Esophagus squamous epithelium (tissue), 5 donors: ENCODE data around the gene SLC26A2. TPM values are rescaled to one million over a fixed set of nuclear protein-coding genes. Genes with fewer than 3 reads are reported as not detected.

ENCODE experiments used
- DNase-seq: peaks from one replicate; lab custom pipeline; 2025; lab: John Stamatoyannopoulos, UW
- H3K27ac ChIP-seq, 4 donors: fragments of 200-600 bp; sonication (generic); one replicate each; pipeline ENCODE4 v1.5.1; 2016 to 2019; ENCODE audit warnings: mild to moderate bottlenecking in 1 of 4
- H3K27me3 ChIP-seq, 4 donors: fragments of 200-600 bp; sonication (generic); 1 replicate in 3 of 4; 2 replicates in 1 of 4; pipeline versions ENCODE4 v1.5.1 to v1.6.0; 2017 to 2021; ENCODE audit warnings: antibody characterized with exemption in 1 of 4
- H3K36me3 ChIP-seq, 3 donors: fragments of 200-600 bp; sonication (generic); one replicate each; pipeline ENCODE4 v1.5.1; 2016 to 2019
- H3K4me1 ChIP-seq, 3 donors: fragments of 200-600 bp; sonication (generic); one replicate each; pipeline ENCODE4 v1.5.1; 2017 to 2019
- H3K4me3 ChIP-seq, 4 donors: fragments of 200-600 bp; sonication (generic); 1 replicate in 3 of 4; 2 replicates in 1 of 4; pipeline ENCODE4 v1.5.1; 2016 to 2019; ENCODE audit warnings: mild to moderate bottlenecking in 2 of 4, moderate library complexity in 1 of 4
- H3K9me3 ChIP-seq, 3 donors: fragments of 200-600 bp; sonication (generic); one replicate each; pipeline ENCODE4 v1.5.1; 2016 to 2019
- POLR2A ChIP-seq, 4 donors: fragments of 450-650 bp; IDR thresholded peaks; one replicate each; pipeline ENCODE4 v1.6.1; 2017; ENCODE audit warnings: antibody characterized with exemption in 4 of 4, mild to moderate bottlenecking in 4 of 4, moderate library complexity in 3 of 4
- WGBS, 2 donors: methylation state at CpG; one replicate each; pipeline ENCODE4 v1.1.5; 2018; 5-methylcytosine and 5-hydroxymethylcytosine counted together
- intact Hi-C: fragments of 100-400 bp; cut with DNase I; formaldehyde crosslinking; loops from one replicate; pipeline ENCODE4 v1.15.0; 2022
- total RNA-seq, 4 donors: library from RNA; depleted of rRNA; stranded (reverse); fragments of >200 nt; gene quantifications; one replicate each; pipeline ENCODE4 v1.1.0, GENCODE V29; 2016
- TF ChIP-seq, protein P1 (sequence below), 6 experiments: fragments of 450-650 bp in 4 of 6; fragments of 200-600 bp in 2 of 6; sonication (generic) in 2 of 6; IDR thresholded peaks; one replicate each; pipeline ENCODE4 v1.5.1; 2016 to 2019; ENCODE audit warnings: antibody characterized with exemption in 6 of 6, mild to moderate bottlenecking in 4 of 6, moderate library complexity in 4 of 6
- donor health status: DM: yes; HTN: yes; CAD: no.

The SLC26A2 gene
- total RNA-seq, 4 donors from 2014 or later: 6.3 to 46.3 (median 29.6) TPM

DNA sequence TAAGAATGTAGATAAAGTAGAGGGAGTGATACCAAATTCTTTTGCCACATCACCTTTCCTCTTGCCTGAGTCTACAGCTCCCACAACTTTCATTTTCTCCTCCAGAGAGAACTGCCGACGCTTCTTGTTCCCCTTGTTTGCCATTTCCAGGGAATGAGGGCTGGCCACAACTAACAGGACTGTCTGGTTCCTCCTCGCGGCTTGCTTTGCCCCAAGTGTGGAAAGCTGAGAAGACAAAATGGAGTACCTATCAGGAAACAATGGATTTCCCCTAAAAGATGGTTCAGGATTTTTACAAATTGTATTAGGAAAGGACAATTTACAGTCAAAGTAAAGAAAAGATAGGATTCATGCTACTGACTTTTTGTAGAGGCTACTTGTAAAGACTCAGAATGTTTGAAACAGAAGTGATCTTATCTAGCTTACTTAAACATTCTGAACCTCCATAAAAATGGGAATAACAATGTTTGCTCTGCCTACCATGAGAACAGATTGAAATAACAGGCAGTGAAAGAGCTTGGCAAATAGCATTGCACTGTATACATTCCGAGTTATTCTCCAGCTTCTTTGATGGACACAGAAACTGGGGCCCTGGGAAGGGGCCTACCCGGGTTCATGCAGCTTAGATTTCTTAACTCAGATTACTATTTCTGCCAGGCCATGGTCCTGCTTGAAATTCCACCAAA lies 35.8 kb downstream of the SLC26A2 start:
- peaks cover 0 to 24% (median 5%) of the 10 kb centered on the region in 3 donors for H3K36me3 ChIP-seq
- TF ChIP-seq, protein P1, sequence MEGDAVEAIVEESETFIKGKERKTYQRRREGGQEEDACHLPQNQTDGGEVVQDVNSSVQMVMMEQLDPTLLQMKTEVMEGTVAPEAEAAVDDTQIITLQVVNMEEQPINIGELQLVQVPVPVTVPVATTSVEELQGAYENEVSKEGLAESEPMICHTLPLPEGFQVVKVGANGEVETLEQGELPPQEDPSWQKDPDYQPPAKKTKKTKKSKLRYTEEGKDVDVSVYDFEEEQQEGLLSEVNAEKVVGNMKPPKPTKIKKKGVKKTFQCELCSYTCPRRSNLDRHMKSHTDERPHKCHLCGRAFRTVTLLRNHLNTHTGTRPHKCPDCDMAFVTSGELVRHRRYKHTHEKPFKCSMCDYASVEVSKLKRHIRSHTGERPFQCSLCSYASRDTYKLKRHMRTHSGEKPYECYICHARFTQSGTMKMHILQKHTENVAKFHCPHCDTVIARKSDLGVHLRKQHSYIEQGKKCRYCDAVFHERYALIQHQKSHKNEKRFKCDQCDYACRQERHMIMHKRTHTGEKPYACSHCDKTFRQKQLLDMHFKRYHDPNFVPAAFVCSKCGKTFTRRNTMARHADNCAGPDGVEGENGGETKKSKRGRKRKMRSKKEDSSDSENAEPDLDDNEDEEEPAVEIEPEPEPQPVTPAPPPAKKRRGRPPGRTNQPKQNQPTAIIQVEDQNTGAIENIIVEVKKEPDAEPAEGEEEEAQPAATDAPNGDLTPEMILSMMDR (IDR thresholded peaks at IDR 0.05): no peak
- TF ChIP-seq POLR2A (IDR thresholded peaks at IDR 0.05): no peak
- intact Hi-C loops: no loop called here
- H3K27ac ChIP-seq: no peak overlapping the region
- no peaks in the 10 kb centered on the region for H3K9me3 ChIP-seq
- 87 to 88% methylated on average over 6 of the region's 6 CpGs for WGBS, 2 donors
- H3K4me1 ChIP-seq: peaks cover 6 to 22% (median 10%) of the 10 kb centered on the region in 3 donors
- H3K4me3 ChIP-seq: no peak overlapping the region
- no peaks in the 10 kb centered on the region for H3K27me3 ChIP-seq
- DNase-seq: no peak

DNA sequence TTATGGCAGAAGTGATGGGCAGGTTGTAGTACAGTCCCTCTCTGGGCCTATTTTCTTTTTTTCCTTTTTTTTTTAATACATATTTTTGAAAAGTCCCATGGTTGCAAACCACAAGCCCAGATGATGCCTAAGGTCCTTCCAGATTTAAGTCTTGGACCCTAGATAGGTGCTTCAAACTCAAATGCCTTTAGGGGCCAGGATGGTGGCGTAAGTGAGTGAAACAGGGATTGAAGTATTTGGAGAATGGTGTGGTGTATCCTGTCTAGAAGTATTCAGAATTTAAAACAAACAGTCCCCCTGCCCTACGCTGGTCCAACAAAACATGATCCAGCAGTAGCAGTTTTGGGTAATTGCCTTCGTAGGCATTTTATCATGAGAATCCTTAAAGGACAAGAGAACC lies 37.7 kb downstream of the SLC26A2 start:
- H3K9me3 ChIP-seq: no peaks in the 10 kb centered on the region
- intact Hi-C loops: no loop called here
- peaks cover 18 to 41% (median 25%) of the 10 kb centered on the region in 3 donors for H3K4me1 ChIP-seq
- peaks cover 0 to 24% (median 5%) of the 10 kb centered on the region in 3 donors for H3K36me3 ChIP-seq
- no peaks in the 10 kb centered on the region for H3K27me3 ChIP-seq
- 92 to 94% methylated on average over 3 of the region's 3 CpGs for WGBS, 2 donors
- H3K4me3 ChIP-seq: no peak overlapping the region
- TF ChIP-seq POLR2A (IDR thresholded peaks at IDR 0.05): no peak
- TF ChIP-seq, protein P1 (IDR thresholded peaks at IDR 0.05): no peak
- no peak for DNase-seq
- H3K27ac ChIP-seq: no peak overlapping the region

DNA sequence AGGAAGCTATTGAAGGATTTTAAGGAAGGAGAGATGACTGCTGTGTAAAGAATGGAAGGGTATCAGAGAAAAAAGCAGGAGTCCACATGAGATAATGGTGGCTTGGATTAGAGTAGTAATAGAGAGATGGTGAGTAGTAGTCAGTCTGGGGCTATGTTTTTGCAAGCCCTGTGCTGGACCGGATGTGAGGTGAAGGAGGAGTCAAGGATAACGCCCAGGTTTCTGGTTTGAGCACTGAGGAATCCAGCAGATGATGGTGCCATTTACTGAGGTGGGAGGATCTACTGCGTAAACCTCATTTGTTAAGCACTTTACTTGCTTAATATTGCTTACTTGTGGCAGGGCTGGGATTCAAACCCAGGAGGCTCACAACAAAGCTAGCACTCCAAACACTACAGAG lies 38.8 kb downstream of the SLC26A2 start:
- H3K36me3 ChIP-seq: peaks cover 0 to 23% (median 5%) of the 10 kb centered on the region in 3 donors
- WGBS, 2 donors: 40 to 70% methylated on average over 3 of the region's 3 CpGs
- intact Hi-C loops: no loop called here
- no peaks in the 10 kb centered on the region for H3K27me3 ChIP-seq
- peaks cover 18 to 52% (median 25%) of the 10 kb centered on the region in 3 donors for H3K4me1 ChIP-seq
- H3K9me3 ChIP-seq: no peaks in the 10 kb centered on the region
- DNase-seq: no peak
- H3K4me3 ChIP-seq: peak overlapping the region in 3 of 4 donors; percentile 68 to 93 (median 86)
- peak overlapping the region; percentile 90 to 97 (median 95) for H3K27ac ChIP-seq
- no peak for TF ChIP-seq POLR2A (IDR thresholded peaks at IDR 0.05)
- TF ChIP-seq, protein P1 (IDR thresholded peaks at IDR 0.05): no peak

DNA sequence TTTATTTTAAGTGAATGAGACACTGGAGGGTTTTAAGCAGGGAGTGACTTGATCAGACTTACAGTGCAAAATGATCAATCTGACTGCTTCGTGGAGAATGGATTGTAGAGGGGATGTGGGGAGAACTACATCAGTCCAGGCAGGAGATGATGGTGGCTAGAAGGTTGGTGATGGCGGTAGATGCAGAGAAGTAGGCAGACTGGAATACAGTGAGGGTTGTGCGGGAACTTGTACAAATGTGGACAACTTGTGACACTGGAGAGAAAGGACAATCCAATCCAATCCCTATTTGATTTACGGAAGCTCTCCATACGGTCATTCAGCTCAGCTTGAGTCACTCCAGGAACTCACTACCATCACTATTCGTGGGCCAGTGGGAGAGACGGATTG lies 39.3 kb downstream of the SLC26A2 start:
- Histone ChIP-seq H3K36me3 (peaks cover 0 to 23% (median 5%) of the 10 kb centered on the region in 3 donors), H3K4me3 (peak overlapping the region; percentile 68 to 93 (median 88)), H3K9me3 (no peaks in the 10 kb centered on the region), H3K27ac (peak overlapping the region; percentile 90 to 97 (median 95)), H3K27me3 (no peaks in the 10 kb centered on the region), H3K4me1 (peaks cover 18 to 56% (median 25%) of the 10 kb centered on the region in 3 donors)
- 22 to 26% methylated on average over 5 to 7 of the region's 7 CpGs for WGBS, 2 donors
- intact Hi-C loops: no loop called here
- no peak for DNase-seq
- no peak for TF ChIP-seq POLR2A (IDR thresholded peaks at IDR 0.05)
- TF ChIP-seq, protein P1 (IDR thresholded peaks at IDR 0.05): no peak

DNA sequence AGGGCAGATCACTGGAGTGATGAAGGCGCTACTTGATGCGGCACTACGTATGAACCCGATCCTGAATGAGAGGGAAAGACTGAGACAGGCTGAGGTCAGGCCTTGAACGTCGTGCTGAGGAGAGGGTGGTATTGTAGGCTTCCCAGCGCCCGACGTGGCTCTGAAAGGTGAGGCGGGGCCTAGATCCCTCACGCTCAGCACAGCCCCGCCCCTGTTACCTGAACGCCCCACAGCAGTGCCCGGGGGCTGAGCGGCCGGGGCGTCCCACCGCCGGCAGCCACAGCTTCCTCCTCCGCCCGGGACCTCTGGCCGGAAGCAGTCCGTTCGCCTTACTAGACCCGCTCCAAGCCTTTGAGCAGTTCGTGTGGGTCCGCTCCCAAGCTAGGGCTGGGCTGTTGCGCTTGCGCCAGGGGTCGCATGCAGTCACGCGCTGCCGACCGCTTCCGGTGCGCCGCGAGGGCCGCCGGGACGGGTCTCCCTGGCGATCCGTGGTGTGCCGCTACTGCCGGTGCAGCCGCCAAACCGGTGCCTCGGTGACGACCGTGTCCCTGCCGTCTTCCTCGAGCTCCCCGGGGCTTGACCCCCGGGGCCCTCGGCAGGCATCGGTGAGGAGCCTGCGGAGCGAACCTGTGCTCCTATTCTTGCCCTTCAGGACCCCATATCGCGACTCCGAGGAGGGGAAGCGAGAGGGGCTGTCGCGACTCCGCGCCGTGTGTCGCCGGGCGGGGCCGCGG lies 39.9 kb downstream of the SLC26A2 start, which contains the start of the genes HMGXB3 and TIGD6:
Gene HMGXB3, plus strand, starts transcription at position 484 of the 734 bp plus-strand sequence. CDS start 4,114 bp downstream, outside the sequence.
Gene TIGD6, minus strand, starts transcription at position 399 of the 734 bp plus-strand sequence. CDS start 4,306 bp downstream, outside the sequence.
- H3K27me3 ChIP-seq: no peaks in the 10 kb centered on the region
- peaks cover 3 to 23% (median 4%) of the 10 kb centered on the region in 3 donors for H3K36me3 ChIP-seq
- intact Hi-C loops: no loop called here
- no peaks in the 10 kb centered on the region for H3K9me3 ChIP-seq
- TF ChIP-seq POLR2A (IDR thresholded peaks at IDR 0.05): peak in 3 of 4 donors; percentile 73 to 78 (median 76)
- TF ChIP-seq, protein P1 (IDR thresholded peaks at IDR 0.05): peak in 1 of 6 experiments; percentile 7
- H3K4me1 ChIP-seq: peaks cover 18 to 56% (median 25%) of the 10 kb centered on the region in 3 donors
- 0% methylated on average over 7 to 12 of the region's 72 CpGs for WGBS, 2 donors
- H3K27ac ChIP-seq: peak within 1 kb of the TSS; percentile 90 to 97 (median 95)
- peak within 1 kb of the TSS; percentile 68 to 93 (median 88) for H3K4me3 ChIP-seq
- DNase-seq: peak; percentile 65
